Brain microvascular endothelial cell (primary cell): ENCODE results near the gene UBL4A.

Experiments
- DNase-seq: peaks from one replicate; pipeline ENCODE4 v3.0.0-alpha.2; 2020
- H3K27ac ChIP-seq: fragments of 250-450 bp; sonication (Bioruptor Pico); 2 replicates; pipeline ENCODE4 v1.5.1; 2020; ENCODE audit warnings: mild to moderate bottlenecking, moderate library complexity
- H3K27me3 ChIP-seq: fragments of 250-450 bp; sonication (Bioruptor Pico); replicated peaks from 2 replicates; pipeline ENCODE4 v1.5.1; 2020; ENCODE audit warnings: mild to moderate bottlenecking
- H3K36me3 ChIP-seq: fragments of 250-450 bp; sonication (Bioruptor Pico); replicated peaks from 2 replicates; pipeline ENCODE4 v1.5.1; 2020; ENCODE audit warnings: mild to moderate bottlenecking
- H3K4me3 ChIP-seq: 2 replicates; pipeline ENCODE4 v1.5.1; 2011; ENCODE audit warnings: low read depth, mild to moderate bottlenecking, control low read depth, low read length, moderate library complexity
- in situ Hi-C: cut with HindIII; loops from 2 replicates; pipeline ENCODE4 v1.10.0; 2017; ENCODE audit warnings: low sequenced_read_pairs, low pct_ligation_motif_present
- TF ChIP-seq, protein P1 (sequence below): IDR thresholded peaks from 2 replicates; pipeline ENCODE4 v1.5.1; 2011; ENCODE audit warnings: low read depth, mild to moderate bottlenecking, moderate library complexity, low read length, control low read depth, inconsistent platforms; ENCODE audit errors: missing control alignments

Gene UBL4A

DNA sequence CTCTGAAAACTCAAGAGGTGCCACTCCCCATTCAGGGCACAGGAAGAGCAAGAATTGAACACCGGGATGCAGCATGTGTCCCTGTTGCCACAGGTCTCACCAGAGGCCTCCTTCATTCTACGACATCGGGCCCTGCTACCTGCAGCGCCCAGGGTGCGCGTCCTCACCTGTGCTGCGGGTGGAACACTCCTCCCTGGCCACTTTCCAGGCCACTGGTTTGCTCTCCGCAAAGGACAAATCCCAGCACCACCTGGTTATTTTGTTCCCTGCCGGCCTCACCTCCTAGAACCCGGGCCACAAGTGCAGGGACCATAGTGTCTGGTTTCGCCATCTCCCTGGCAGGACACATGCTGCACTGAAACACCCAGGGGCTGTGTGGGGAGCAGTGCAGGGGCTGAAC is 43.9 kb upstream of the UBL4A start:
- TF ChIP-seq, protein P1, sequence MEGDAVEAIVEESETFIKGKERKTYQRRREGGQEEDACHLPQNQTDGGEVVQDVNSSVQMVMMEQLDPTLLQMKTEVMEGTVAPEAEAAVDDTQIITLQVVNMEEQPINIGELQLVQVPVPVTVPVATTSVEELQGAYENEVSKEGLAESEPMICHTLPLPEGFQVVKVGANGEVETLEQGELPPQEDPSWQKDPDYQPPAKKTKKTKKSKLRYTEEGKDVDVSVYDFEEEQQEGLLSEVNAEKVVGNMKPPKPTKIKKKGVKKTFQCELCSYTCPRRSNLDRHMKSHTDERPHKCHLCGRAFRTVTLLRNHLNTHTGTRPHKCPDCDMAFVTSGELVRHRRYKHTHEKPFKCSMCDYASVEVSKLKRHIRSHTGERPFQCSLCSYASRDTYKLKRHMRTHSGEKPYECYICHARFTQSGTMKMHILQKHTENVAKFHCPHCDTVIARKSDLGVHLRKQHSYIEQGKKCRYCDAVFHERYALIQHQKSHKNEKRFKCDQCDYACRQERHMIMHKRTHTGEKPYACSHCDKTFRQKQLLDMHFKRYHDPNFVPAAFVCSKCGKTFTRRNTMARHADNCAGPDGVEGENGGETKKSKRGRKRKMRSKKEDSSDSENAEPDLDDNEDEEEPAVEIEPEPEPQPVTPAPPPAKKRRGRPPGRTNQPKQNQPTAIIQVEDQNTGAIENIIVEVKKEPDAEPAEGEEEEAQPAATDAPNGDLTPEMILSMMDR = no peak
- peaks cover 9% of the 10 kb centered on the region for H3K36me3 ChIP-seq
- DNase-seq = no peak
- H3K27ac ChIP-seq = no peak overlapping the region
- no peak overlapping the region for H3K4me3 ChIP-seq
- H3K27me3 ChIP-seq = no peaks in the 10 kb centered on the region
- in situ Hi-C loops = no loop called here

DNA sequence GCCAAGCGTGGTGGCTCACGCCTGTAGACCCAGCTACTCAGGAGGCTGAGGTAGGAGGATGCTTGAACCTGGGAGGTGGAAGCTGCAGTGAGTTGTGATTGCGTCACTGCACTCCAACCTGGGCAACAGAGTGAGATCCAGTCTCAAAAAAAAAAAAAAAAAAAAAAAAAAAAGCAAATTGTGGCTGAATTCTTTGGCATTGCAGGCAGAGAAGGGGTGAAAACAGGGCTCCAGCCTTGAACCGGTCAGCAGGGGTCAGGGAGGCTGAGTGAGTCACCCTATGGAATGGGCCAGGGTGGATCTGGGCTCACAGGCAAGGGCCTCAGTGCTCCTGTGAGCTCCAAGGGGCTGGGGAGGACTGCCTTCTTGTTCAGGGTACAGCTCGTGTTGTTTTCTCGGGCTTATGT is 42.8 kb upstream of the UBL4A start:
- Histone ChIP-seq H3K36me3 (peaks cover 9% of the 10 kb centered on the region), H3K4me3 (no peak overlapping the region), H3K27me3 (no peaks in the 10 kb centered on the region), H3K27ac (no peak overlapping the region)
- no peak for DNase-seq
- TF ChIP-seq, protein P1 = no peak
- in situ Hi-C loops = no loop called here

DNA sequence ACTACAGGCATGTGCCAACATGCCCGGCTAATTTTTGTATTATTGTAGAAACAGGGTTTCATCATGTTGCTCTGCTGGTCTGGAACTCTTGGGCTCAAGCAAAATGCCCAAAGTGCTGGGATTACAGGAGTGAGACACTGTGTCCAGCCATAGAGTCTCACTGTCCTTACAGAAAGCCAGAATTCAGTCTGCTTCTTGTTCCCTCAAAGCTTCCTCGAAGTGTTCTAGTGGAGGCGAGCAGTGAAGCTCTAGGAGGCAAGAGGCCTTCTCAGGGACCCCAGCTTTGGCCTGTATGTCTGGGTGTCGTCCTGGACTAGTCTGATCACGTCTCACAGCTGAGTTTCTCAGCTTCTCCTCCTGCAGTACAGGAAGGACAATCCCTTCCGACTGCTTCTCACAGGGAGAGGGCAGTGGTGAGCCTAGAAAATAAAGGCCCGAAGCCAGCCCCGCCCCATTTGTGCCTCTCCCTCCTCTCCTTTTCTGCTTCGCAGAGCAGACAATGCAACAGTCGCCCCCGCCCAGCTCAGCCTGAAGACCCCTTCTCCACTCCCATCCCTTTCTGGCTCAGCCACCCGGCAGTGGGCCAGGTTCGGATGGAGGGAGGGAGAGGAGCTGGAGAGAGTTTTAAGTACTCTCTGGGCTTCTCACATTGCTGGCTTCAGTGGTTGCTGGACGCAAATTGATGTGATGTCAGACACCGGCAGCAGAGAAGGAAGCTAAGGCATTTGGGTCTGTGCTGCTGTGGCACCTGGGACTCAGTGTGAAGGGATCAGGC is 40.7 kb upstream of the UBL4A start:
- TF ChIP-seq, protein P1 = peak; percentile 72
- Histone ChIP-seq H3K36me3 (no peaks in the 10 kb centered on the region), H3K27ac (no peak overlapping the region), H3K27me3 (no peaks in the 10 kb centered on the region), H3K4me3 (peak overlapping the region; percentile 39)
- peak; percentile 75 for DNase-seq
- in situ Hi-C loops = no loop called here

DNA sequence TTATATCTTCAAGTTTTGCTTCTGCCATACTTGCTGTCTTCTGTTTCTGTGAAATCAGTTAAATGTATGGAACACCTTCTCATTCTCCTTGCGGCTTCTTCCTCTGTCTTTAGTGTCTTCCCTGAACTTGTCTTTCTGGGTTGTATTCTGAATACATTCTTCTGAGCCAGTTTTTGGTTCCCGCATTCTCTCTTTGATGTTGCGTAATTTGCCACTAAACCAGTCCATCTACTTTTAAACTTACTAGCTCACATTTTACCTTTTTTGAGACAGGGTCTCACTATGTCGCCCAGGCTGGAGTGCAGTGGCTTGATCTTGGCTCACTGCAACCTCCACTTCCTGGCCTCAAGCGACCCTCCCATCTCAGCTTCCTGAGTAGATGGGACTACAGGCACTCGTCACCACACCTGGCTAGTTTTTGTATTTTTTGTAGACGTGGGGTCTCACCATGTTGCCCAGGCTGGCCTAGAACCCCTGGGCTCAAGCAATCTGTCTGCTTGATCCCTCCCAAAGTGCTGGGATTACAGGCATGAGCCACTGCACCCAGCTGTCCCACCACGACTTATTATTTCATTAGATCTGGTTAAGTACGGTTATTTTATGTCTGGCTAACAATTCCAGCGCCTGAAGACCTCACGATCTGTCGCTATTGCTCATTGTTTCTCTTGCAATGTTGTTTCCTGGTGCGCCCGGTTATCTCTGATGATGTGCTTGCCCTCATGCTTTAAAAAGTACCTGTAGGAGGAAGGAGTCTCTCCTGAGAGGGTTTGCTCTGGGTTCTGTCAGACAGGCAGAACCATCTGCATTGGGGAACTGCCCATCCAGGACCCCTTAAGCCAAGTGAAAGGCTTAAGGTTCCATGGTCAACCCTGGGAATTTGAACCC is 39.4 kb upstream of the UBL4A start:
- Histone ChIP-seq H3K27me3 (no peaks in the 10 kb centered on the region), H3K36me3 (no peaks in the 10 kb centered on the region), H3K4me3 (no peak overlapping the region), H3K27ac (no peak overlapping the region)
- in situ Hi-C loops = no loop called here
- TF ChIP-seq, protein P1 = no peak
- DNase-seq = no peak

DNA sequence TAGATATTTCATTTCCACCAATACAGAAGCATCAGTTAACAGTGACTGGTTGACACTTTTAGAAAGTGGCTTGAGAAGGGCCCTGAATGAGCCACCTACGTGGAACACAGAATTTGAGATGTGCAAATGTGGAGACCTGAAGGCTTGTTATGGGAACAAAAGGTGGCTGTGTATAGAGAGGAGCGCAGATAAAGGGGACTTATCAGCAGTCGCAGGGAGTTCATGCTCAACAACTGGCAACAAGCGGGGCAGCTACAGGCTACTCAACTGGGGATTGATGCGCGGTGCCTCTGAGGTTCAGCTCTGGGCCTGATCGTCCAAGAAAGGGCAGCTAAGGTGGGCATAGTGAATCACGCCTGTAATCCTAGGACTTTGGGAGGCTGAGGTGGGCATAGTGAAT is 33.0 kb upstream of the UBL4A start:
- in situ Hi-C loops = no loop called here
- no peak for DNase-seq
- no peaks in the 10 kb centered on the region for H3K36me3 ChIP-seq

More for the DNA sequence above, 33.0 kb upstream of the UBL4A start:
- TF ChIP-seq, protein P1 = no peak
- Histone ChIP-seq H3K27ac (no peak overlapping the region), H3K27me3 (no peaks in the 10 kb centered on the region), H3K4me3 (no peak overlapping the region)
